OCI-LY3 (cell line): ENCODE measurements around the gene CHML.

Experiments used
- H2AFZ ChIP-seq: fragments of 200-600, 300-600 bp; shearing (Covaris generic); 2 replicates; pipeline ENCODE4 v1.6.0; 2014; ENCODE audit warnings: antibody characterized with exemption, low read depth, low read length
- H3K27ac ChIP-seq: fragments of 200-600, 300-600 bp; sonication (generic); 2 replicates; pipeline ENCODE4 v1.5.1; 2014; ENCODE audit warnings: mild to moderate bottlenecking, low read length, moderate library complexity, mixed read lengths
- H3K27me3 ChIP-seq: fragments of 200-600, 300-600 bp; sonication (generic); 2 replicates; pipeline ENCODE4 v1.6.1; 2014; ENCODE audit warnings: low read depth, low read length, mixed read lengths
- H3K36me3 ChIP-seq: fragments of 200-600, 300-600 bp; sonication (generic); replicated peaks from 2 replicates; pipeline ENCODE3; 2014; ENCODE audit warnings: low read depth, low read length, mixed read lengths
- H3K4me1 ChIP-seq: fragments of 300-600, 200-600 bp; sonication (generic); 2 replicates; pipeline ENCODE4 v1.6.1; 2014; ENCODE audit warnings: low read length, mixed read lengths
- H3K4me2 ChIP-seq: fragments of 200-600, 300-600 bp; sonication (generic); 2 replicates; pipeline ENCODE4 v1.6.1; 2014; ENCODE audit warnings: low read length, mixed read lengths
- H3K4me3 ChIP-seq: fragments of 300-600, 200-600 bp; sonication (generic); 2 replicates; pipeline ENCODE4 v1.5.1; 2014; ENCODE audit warnings: antibody characterized with exemption, mild to moderate bottlenecking, low read length, moderate library complexity
- H3K79me2 ChIP-seq: fragments of 300-600, 200-600 bp; shearing (Covaris generic); 2 replicates; pipeline ENCODE4 v1.6.1; 2014; ENCODE audit warnings: mild to moderate bottlenecking, low read length, mixed read lengths
- H3K9ac ChIP-seq: fragments of 300-600, 200-600 bp; shearing (Covaris generic); 2 replicates; pipeline ENCODE4 v1.6.0; 2014; ENCODE audit warnings: mild to moderate bottlenecking, low read length, moderate library complexity
- H3K9me3 ChIP-seq: fragments of 200-600, 300-600 bp; shearing (Covaris generic); 2 replicates; pipeline ENCODE4 v1.6.1; 2014; ENCODE audit warnings: low read length, mixed read lengths; ENCODE audit not compliant: insufficient read depth
- H4K20me1 ChIP-seq: fragments of 200-600, 300-600 bp; sonication (generic); 2 replicates; pipeline ENCODE4 v1.6.1; 2016; ENCODE audit warnings: low read length, mixed read lengths; ENCODE audit not compliant: insufficient read depth
- EZH2phosphoT487 ChIP-seq: fragments of 200-600 bp; shearing (Covaris generic); IDR thresholded peaks from 2 replicates; pipeline ENCODE4 v1.6.1; 2018; ENCODE audit warnings: antibody characterized with exemption, mixed run types, low read depth
- TF ChIP-seq, protein P1 (sequence below): fragments of 200-600, 300-600 bp; sonication (generic); IDR thresholded peaks from 2 replicates; pipeline ENCODE4 v1.5.1; 2014; ENCODE audit warnings: antibody characterized with exemption, low read length, low read depth

CHML gene

DNA sequence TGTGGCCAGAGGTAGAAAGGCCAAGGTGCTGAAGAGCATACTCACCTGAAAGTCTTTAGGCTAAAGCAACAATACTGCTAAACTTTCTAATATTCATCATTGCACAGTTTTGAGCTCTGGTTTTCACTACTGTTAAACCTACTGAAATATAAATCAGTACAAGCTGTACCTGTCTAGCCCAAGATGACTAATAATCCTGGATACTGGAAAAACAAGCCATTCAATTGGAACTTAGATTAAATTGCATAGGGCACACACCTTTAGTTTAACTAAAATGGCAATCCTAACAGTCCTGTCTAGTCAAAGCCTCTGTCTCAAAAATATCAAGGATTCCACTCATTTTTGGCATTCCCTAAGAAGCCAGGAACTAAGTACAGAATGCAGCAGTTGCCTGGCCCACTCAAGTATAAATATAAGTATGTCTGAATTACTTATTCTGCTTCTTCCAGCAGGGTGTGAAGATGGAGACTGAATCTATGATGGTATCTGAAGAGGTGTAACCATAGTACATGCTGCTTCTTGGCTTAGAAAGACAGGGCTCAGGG, 3.1 kb downstream of the CHML start:
- no peak overlapping the region for H3K27ac ChIP-seq
- H2AFZ ChIP-seq = no peak overlapping the region
- no peaks in the 10 kb centered on the region for H3K27me3 ChIP-seq
- no peak for TF ChIP-seq EZH2phosphoT487
- TF ChIP-seq, protein P1, sequence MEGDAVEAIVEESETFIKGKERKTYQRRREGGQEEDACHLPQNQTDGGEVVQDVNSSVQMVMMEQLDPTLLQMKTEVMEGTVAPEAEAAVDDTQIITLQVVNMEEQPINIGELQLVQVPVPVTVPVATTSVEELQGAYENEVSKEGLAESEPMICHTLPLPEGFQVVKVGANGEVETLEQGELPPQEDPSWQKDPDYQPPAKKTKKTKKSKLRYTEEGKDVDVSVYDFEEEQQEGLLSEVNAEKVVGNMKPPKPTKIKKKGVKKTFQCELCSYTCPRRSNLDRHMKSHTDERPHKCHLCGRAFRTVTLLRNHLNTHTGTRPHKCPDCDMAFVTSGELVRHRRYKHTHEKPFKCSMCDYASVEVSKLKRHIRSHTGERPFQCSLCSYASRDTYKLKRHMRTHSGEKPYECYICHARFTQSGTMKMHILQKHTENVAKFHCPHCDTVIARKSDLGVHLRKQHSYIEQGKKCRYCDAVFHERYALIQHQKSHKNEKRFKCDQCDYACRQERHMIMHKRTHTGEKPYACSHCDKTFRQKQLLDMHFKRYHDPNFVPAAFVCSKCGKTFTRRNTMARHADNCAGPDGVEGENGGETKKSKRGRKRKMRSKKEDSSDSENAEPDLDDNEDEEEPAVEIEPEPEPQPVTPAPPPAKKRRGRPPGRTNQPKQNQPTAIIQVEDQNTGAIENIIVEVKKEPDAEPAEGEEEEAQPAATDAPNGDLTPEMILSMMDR = no peak
- H3K36me3 ChIP-seq = peaks cover 48% of the 10 kb centered on the region
- H4K20me1 ChIP-seq = no peaks in the 10 kb centered on the region
- H3K4me1 ChIP-seq = peaks cover 41% of the 10 kb centered on the region
- H3K79me2 ChIP-seq = peaks cover 58% of the 10 kb centered on the region
- no peaks in the 10 kb centered on the region for H3K9me3 ChIP-seq
- H3K4me2 ChIP-seq = 0 out of 2 replicates have a peak overlapping the region, but pooled peaks have one; percentile 3
- no peak overlapping the region for H3K4me3 ChIP-seq
- no peak overlapping the region for H3K9ac ChIP-seq

GRCh38 chr1:241636291-241636690, 3.9 kb downstream of the CHML start:
- H3K27ac ChIP-seq = no peak overlapping the region
- peaks cover 41% of the 10 kb centered on the region for H3K4me1 ChIP-seq
- no peak overlapping the region for H3K9ac ChIP-seq
- no peaks in the 10 kb centered on the region for H3K27me3 ChIP-seq
- no peak overlapping the region for H2AFZ ChIP-seq
- no peak for TF ChIP-seq EZH2phosphoT487
- TF ChIP-seq, protein P1 = no peak
- peaks cover 58% of the 10 kb centered on the region for H3K79me2 ChIP-seq
- peaks cover 49% of the 10 kb centered on the region for H3K36me3 ChIP-seq
- no peaks in the 10 kb centered on the region for H3K9me3 ChIP-seq
- H3K4me3 ChIP-seq = peak overlapping the region; percentile 26
- no peaks in the 10 kb centered on the region for H4K20me1 ChIP-seq
- peak overlapping the region; percentile 44 for H3K4me2 ChIP-seq

GRCh38 chr1:241635556-241636152, 4.5 kb downstream of the CHML start:
- no peaks in the 10 kb centered on the region for H3K27me3 ChIP-seq
- H3K36me3 ChIP-seq = peaks cover 49% of the 10 kb centered on the region
- H3K9me3 ChIP-seq = no peaks in the 10 kb centered on the region
- peak overlapping the region; percentile 9 for H3K27ac ChIP-seq
- no peaks in the 10 kb centered on the region for H4K20me1 ChIP-seq
- peak overlapping the region; percentile 44 for H3K4me2 ChIP-seq
- peak overlapping the region; percentile 26 for H3K4me3 ChIP-seq
- peaks cover 38% of the 10 kb centered on the region for H3K4me1 ChIP-seq
- no peak overlapping the region for H3K9ac ChIP-seq
- H2AFZ ChIP-seq = no peak overlapping the region
- TF ChIP-seq EZH2phosphoT487 = no peak
- TF ChIP-seq, protein P1 = no peak
- peaks cover 58% of the 10 kb centered on the region for H3K79me2 ChIP-seq

DNA sequence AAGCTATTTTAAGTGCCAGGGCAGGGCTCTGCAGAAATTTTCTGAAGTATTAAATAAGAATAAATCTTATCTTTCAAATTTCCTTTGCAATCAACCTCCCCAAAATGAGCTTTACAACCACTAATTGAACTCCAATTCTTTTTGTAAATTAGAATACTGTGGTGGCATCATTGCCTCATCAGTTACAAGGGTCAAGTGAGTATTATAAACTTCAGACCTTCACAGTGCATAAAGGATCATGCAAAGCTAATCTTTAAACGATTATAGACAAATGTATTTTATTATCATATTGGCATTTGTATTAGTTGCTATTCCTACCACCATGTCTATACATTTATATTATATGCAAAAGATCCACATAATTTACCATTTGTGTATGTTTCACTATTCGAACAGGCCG, 7.2 kb downstream of the CHML start:
- no peak overlapping the region for H3K4me3 ChIP-seq
- H4K20me1 ChIP-seq = no peaks in the 10 kb centered on the region
- H3K79me2 ChIP-seq = peaks cover 40% of the 10 kb centered on the region
- TF ChIP-seq, protein P1 = no peak
- TF ChIP-seq EZH2phosphoT487 = no peak
- no peak overlapping the region for H2AFZ ChIP-seq
- peaks cover 46% of the 10 kb centered on the region for H3K36me3 ChIP-seq
- H3K9ac ChIP-seq = no peak overlapping the region
- H3K9me3 ChIP-seq = no peaks in the 10 kb centered on the region
- peaks cover 29% of the 10 kb centered on the region for H3K4me1 ChIP-seq
- no peak overlapping the region for H3K27ac ChIP-seq
- H3K27me3 ChIP-seq = no peaks in the 10 kb centered on the region
- no peak overlapping the region for H3K4me2 ChIP-seq
